IMR-90 (cell line): Measurements from ENCODE around the gene IQSEC1. TPM values are rescaled to one million over a fixed set of nuclear protein-coding genes. Genes with fewer than 3 reads are reported as not detected.

ENCODE experiments used
- ATAC-seq: fragments of 200-7000 bp; cut with Tn5 transposase; 2 replicates; pipeline ENCODE4 v1.9.1; 2020; ENCODE audit warnings: low read depth, mild to moderate bottlenecking, moderate library complexity
- BruUV-seq: library from RNA; stranded (reverse); fragments of 400-500 nt; replicated peaks from 2 replicates; lab custom pipeline; 2021; lab: Mats Ljungman, UMichigan
- CTCF ChIA-PET: fragments of 300-600 bp; formaldehyde crosslinking; extraction: SDS; loops from one replicate; lab custom pipeline; 2021; ENCODE audit warnings: antibody characterized with exemption; lab: Yijun Ruan, JAX
- POLR2A ChIA-PET: fragments of 300-600 bp; sonication (Branson Sonifier 250); formaldehyde crosslinking; loops from one replicate; lab custom pipeline; 2022; ENCODE audit warnings: antibody characterized with exemption; ENCODE audit not compliant: unreplicated experiment; lab: Charles Lee
- DNase-seq: peaks from one replicate; pipeline ENCODE4 v3.0.0; 2013
- H2AFZ ChIP-seq: replicated peaks from 2 replicates; pipeline ENCODE3; 2013; ENCODE audit warnings: low read length, mild to moderate bottlenecking; ENCODE audit not compliant: poor library complexity
- H2AK5ac ChIP-seq: 2 replicates; pipeline ENCODE4 v1.6.1; 2013; ENCODE audit warnings: low read depth, low read length, inconsistent platforms
- H2AK9ac ChIP-seq: replicated peaks from 2 replicates; pipeline ENCODE3; 2013; ENCODE audit warnings: mild to moderate bottlenecking, low read depth, low read length, moderate library complexity; ENCODE audit not compliant: poor library complexity
- H2BK120ac ChIP-seq: 2 replicates; pipeline ENCODE4 v1.6.1; 2013; ENCODE audit warnings: low read depth, low read length, inconsistent platforms
- H2BK15ac ChIP-seq: 3 replicates; pipeline ENCODE4 v1.6.1; 2013; ENCODE audit warnings: low read depth, low read length, inconsistent platforms
- H2BK20ac ChIP-seq: 2 replicates; pipeline ENCODE4 v1.6.1; 2013; ENCODE audit warnings: low read depth, mild to moderate bottlenecking, inconsistent platforms, low read length, moderate library complexity
- H2BK5ac ChIP-seq: 2 replicates; pipeline ENCODE4 v1.6.1; 2013; ENCODE audit warnings: mild to moderate bottlenecking, low read depth, low read length, inconsistent platforms; ENCODE audit not compliant: poor library complexity, severe bottlenecking
- H3K14ac ChIP-seq: replicated peaks from 2 replicates; pipeline ENCODE4 v1.6.1; 2013; ENCODE audit warnings: low read depth, low read length, inconsistent platforms
- H3K18ac ChIP-seq: 2 replicates; pipeline ENCODE4 v1.6.1; 2013; ENCODE audit warnings: low read depth, low read length, control low read depth
- H3K23ac ChIP-seq: 2 replicates; pipeline ENCODE4 v1.6.1; 2013; ENCODE audit warnings: low read depth, low read length, inconsistent platforms
- H3K27ac ChIP-seq: 2 replicates; pipeline ENCODE4 v1.5.1; 2013; ENCODE audit warnings: mild to moderate bottlenecking, control low read depth, low read length; ENCODE audit not compliant: insufficient read depth
- H3K27me3 ChIP-seq: 2 replicates; pipeline ENCODE4 v1.6.1; 2013; ENCODE audit warnings: low read length; ENCODE audit not compliant: control insufficient read depth, insufficient read depth
- H3K36me3 ChIP-seq: 2 replicates; pipeline ENCODE4 v1.6.1; 2013; ENCODE audit warnings: low read length, mixed read lengths; ENCODE audit not compliant: control insufficient read depth, insufficient read depth
- H3K4ac ChIP-seq: 2 replicates; pipeline ENCODE4 v1.6.1; 2013; ENCODE audit warnings: low read depth, low read length, inconsistent platforms
- H3K4me1 ChIP-seq: 2 replicates; pipeline ENCODE4 v1.6.1; 2013; ENCODE audit warnings: low read length, mixed read lengths; ENCODE audit not compliant: control insufficient read depth, insufficient read depth
- H3K4me2 ChIP-seq: 2 replicates; pipeline ENCODE4 v1.6.1; 2013; ENCODE audit warnings: low read depth, mild to moderate bottlenecking, control low read depth, low read length, moderate library complexity
- H3K4me3 ChIP-seq: 2 replicates; pipeline ENCODE4 v1.5.1; 2013; ENCODE audit warnings: low read depth, mild to moderate bottlenecking, control low read depth, low read length, moderate library complexity; ENCODE audit not compliant: insufficient read depth
- H3K56ac ChIP-seq: 2 replicates; pipeline ENCODE4 v1.6.1; 2013; ENCODE audit warnings: low read length, inconsistent platforms; ENCODE audit not compliant: insufficient read depth; ENCODE audit errors: extremely low read depth
- H3K79me1 ChIP-seq, 2 experiments: 2 replicates each; pipeline ENCODE4 v1.6.1; 2013; ENCODE audit warnings: low read length in 2 of 2, inconsistent platforms in 1 of 2, low read depth in 1 of 2
- H3K9ac ChIP-seq: 2 replicates; pipeline ENCODE4 v1.6.1; 2013; ENCODE audit warnings: low read depth, low read length, control low read depth
- H3K9me1 ChIP-seq: 2 replicates; pipeline ENCODE4 v1.6.1; 2013; ENCODE audit warnings: low read length, inconsistent platforms; ENCODE audit not compliant: insufficient read depth
- H3K9me3 ChIP-seq: 2 replicates; pipeline ENCODE4 v1.6.1; 2013; ENCODE audit warnings: low read length; ENCODE audit not compliant: control insufficient read depth, insufficient read depth
- H4K20me1 ChIP-seq: 2 replicates; pipeline ENCODE4 v1.6.1; 2013; ENCODE audit warnings: low read length, inconsistent platforms; ENCODE audit not compliant: insufficient read depth
- H4K5ac ChIP-seq: 2 replicates; pipeline ENCODE4 v1.6.1; 2013; ENCODE audit warnings: mild to moderate bottlenecking, low read depth, low read length, control low read depth
- H4K8ac ChIP-seq, 2 experiments: 2 replicates each; pipeline ENCODE4 v1.6.1; 2013; ENCODE audit warnings: low read depth in 2 of 2, low read length in 2 of 2, control low read depth in 1 of 2, inconsistent platforms in 1 of 2
- H4K91ac ChIP-seq: 2 replicates; pipeline ENCODE4 v1.6.1; 2013; ENCODE audit warnings: low read depth, low read length, inconsistent platforms; ENCODE audit not compliant: insufficient read depth
- CEBPB ChIP-seq: IDR thresholded peaks from 2 replicates; pipeline ENCODE4 v1.6.1; 2012; ENCODE audit warnings: low read depth, low read length, improper control_type of control experiment
- WGBS, 2 experiments: methylation state at CpG; one replicate each; pipeline versions ENCODE4 v1.1.5 to v1.1.7; 2013; ENCODE audit warnings: missing lambda C conversion rate in 2 of 2; ENCODE audit not compliant: insufficient read length in 1 of 2; ENCODE audit errors: extremely low coverage in 2 of 2; 5-methylcytosine and 5-hydroxymethylcytosine counted together
- dilution Hi-C: fragments of 300-500 bp; cut with HindIII; formaldehyde crosslinking; loops from one replicate; pipeline ENCODE4 v1.14.3; 2018; ENCODE audit warnings: low sequenced_read_pairs; ENCODE audit not compliant: unreplicated experiment
- in situ Hi-C: fragments of 300-500 bp; cut with MboI; formaldehyde crosslinking; loops from 3 replicates; pipeline ENCODE4 v1.14.3; 2019; ENCODE audit warnings: low sequenced_read_pairs, inconsistent platforms, mixed read lengths
- intact Hi-C: fragments of 100-400 bp; cut with micrococcal nuclease; formaldehyde crosslinking; loops from 2 replicates; pipeline ENCODE4 v1.10.0; 2022
- polyA plus RNA-seq, 3 experiments: library from polyadenylated mRNA; depleted of rRNA; stranded (reverse); fragments of >200 nt; gene quantifications; 2 replicates each; pipeline ENCODE4 v1.2.3, GENCODE V29; 2012; ENCODE audit warnings: low replicate concordance in 1 of 3
- total RNA-seq: library from RNA; depleted of rRNA; stranded (reverse); fragments of >200 nt; gene quantifications from 2 replicates; pipeline ENCODE4 v1.2.3, GENCODE V29; 2012

IQSEC1 gene
- total and polyA plus RNA-seq, 2 of the 4 experiments (the other 2 are of a cell fraction) = 5.9 to 11.9 TPM

GRCh38 chr3:13122081-13123012 is 49.1 kb upstream of the IQSEC1 start:
- H3K18ac ChIP-seq = no peak overlapping the region
- no peaks in the 10 kb centered on the region for H3K36me3 ChIP-seq
- BruUV-seq = no TSS peak
- H4K5ac ChIP-seq = no peak overlapping the region
- no peak overlapping the region for H3K27ac ChIP-seq
- H2AK5ac ChIP-seq = no peak overlapping the region
- intact Hi-C loops = no loop called here
- no peak overlapping the region for H3K4ac ChIP-seq
- no peaks in the 10 kb centered on the region for H3K9me3 ChIP-seq
- TF ChIP-seq CEBPB = no peak
- no peak overlapping the region for H2BK20ac ChIP-seq
- ATAC-seq (no peak), DNase-seq (no peak)
- no peak overlapping the region for H2AK9ac ChIP-seq
- H3K79me1 ChIP-seq = no peaks in the 10 kb centered on the region
- no peaks in the 10 kb centered on the region for H4K20me1 ChIP-seq
- WGBS, 2 experiments = 17% methylated on average over 8 of the region's 20 CpGs; no CpG with 5 or more reads in 1 of the 2 experiments
- no peaks in the 10 kb centered on the region for H3K4me1 ChIP-seq
- dilution Hi-C loops = no loop called here
- no peak overlapping the region for H2AFZ ChIP-seq
- H3K4me2 ChIP-seq = no peak overlapping the region
- H2BK5ac ChIP-seq = no peak overlapping the region
- H4K91ac ChIP-seq = no peak overlapping the region
- no peaks in the 10 kb centered on the region for H3K9me1 ChIP-seq
- POLR2A ChIA-PET = no interaction called here
- no peak overlapping the region for H2BK15ac ChIP-seq
- no peak overlapping the region for H3K14ac ChIP-seq
- no peak overlapping the region for H4K8ac ChIP-seq
- in situ Hi-C loops = no loop called here
- H3K56ac ChIP-seq = no peak overlapping the region
- H2BK120ac ChIP-seq = no peak overlapping the region
- H3K9ac ChIP-seq = no peak overlapping the region
- H3K4me3 ChIP-seq = no peak overlapping the region
- H3K23ac ChIP-seq = no peak overlapping the region
- CTCF ChIA-PET = no interaction called here
- peaks cover 10% of the 10 kb centered on the region for H3K27me3 ChIP-seq
